ENCODE data around the gene MCU.

MCU gene

DNA sequence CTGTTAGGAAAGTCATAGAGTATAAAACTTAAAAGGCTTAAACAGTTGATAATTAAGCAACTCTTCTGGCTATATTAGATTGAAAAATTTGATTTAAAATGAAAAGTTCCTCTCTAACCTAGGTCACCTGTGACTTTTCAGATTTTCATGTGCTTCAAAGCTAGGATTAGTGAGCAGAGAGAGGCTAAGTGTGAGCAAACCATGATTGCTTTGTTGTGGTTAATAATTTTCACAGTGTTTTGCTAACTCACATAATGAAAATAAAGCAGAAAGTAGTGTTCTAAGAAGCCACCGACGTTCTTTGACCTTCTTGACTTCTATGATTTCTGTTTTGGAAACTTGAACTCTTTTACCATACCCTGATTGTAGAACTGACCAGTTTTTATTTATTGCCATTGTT is 126.1 kb downstream of the MCU start:
- H4K8ac ChIP-seq (ENCODE audit: low read length) = no peak overlapping the region
- H3K9ac ChIP-seq (ENCODE audit: low read length) = no peak overlapping the region
- no peak overlapping the region for H2BK5ac ChIP-seq (ENCODE audit: low read depth, low read length, poor library complexity, severe bottlenecking)
- H3K79me1 ChIP-seq (replicated peaks; ENCODE audit: low read length, poor library complexity, severe bottlenecking) = peaks cover 8% of the 10 kb centered on the region
- H3K4me1 ChIP-seq (ENCODE audit: control insufficient read depth, insufficient read depth, low read depth, low read length) = no peaks in the 10 kb centered on the region
- H4K91ac ChIP-seq (ENCODE audit: low read length) = no peak overlapping the region
- no peak overlapping the region for H2BK15ac ChIP-seq (ENCODE audit: low read depth, poor library complexity, severe bottlenecking)
- no peak overlapping the region for H3K4me3 ChIP-seq (ENCODE audit: insufficient read depth in 1 of 2, low read depth in 1 of 2, low read length in 2 of 2)
- no peak overlapping the region for H3K14ac ChIP-seq (ENCODE audit: low read length in 2 of 2)
- WGBS = 100% methylated on average over 2 of the region's 2 CpGs
- no peak overlapping the region for H2BK120ac ChIP-seq (ENCODE audit: low read depth, low read length)
- H2AFZ ChIP-seq (ENCODE audit: low read depth, low read length) = no peak overlapping the region
- no peak overlapping the region for H3K4ac ChIP-seq (ENCODE audit: low read depth in 1 of 2, low read length in 2 of 2)
- no peak for DNase-seq
- H3K9me3 ChIP-seq (ENCODE audit: control insufficient read depth, low read length) = peaks cover 4% of the 10 kb centered on the region
- H3K23ac ChIP-seq (ENCODE audit: low read length in 2 of 2) = no peak overlapping the region
- no peak overlapping the region for H2AK5ac ChIP-seq (ENCODE audit: low read length, severe bottlenecking)
- H2BK12ac ChIP-seq (ENCODE audit: low read length in 2 of 2) = no peak overlapping the region
- no peaks in the 10 kb centered on the region for H3K36me3 ChIP-seq (ENCODE audit: control insufficient read depth in 1 of 2, insufficient read depth in 2 of 2, low read depth in 1 of 2, low read length in 2 of 2)
- no peak overlapping the region for H3K18ac ChIP-seq (ENCODE audit: low read depth in 1 of 2, low read length in 2 of 2)
- H3K27me3 ChIP-seq (ENCODE audit: control insufficient read depth in 1 of 2, insufficient read depth in 1 of 2, low read length in 2 of 2) = no peaks in the 10 kb centered on the region
- no peak overlapping the region for H3K4me2 ChIP-seq (ENCODE audit: low read length, poor library complexity, severe bottlenecking)
- H3K27ac ChIP-seq (ENCODE audit: low read length, poor library complexity, severe bottlenecking) = no peak overlapping the region

DNA sequence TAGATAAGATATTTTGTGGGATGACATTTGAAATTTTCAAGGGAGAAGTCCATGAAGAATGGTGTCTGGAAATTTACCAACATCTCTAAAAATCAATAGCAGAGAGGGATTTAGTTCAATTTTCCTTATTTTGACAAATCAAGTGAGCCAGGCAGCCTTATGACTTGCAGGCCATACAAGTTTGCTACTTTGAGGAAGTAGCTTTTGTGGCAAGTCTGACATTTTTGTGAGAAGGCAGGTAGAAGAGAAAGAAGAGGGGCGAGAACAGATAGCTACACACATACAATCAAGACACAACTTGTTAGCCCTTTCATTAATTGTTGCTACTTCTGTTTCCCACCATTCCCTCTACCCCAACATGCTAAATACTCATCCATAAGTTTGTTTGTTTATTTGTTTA is 127.1 kb downstream of the MCU start:
- Histone ChIP-seq H2BK120ac (ENCODE audit: low read depth, low read length) (no peak overlapping the region), H3K18ac (ENCODE audit: low read depth in 1 of 2, low read length in 2 of 2) (no peak overlapping the region), H4K8ac (ENCODE audit: low read length) (no peak overlapping the region), H3K27ac (ENCODE audit: low read length, poor library complexity, severe bottlenecking) (no peak overlapping the region), H2BK12ac (ENCODE audit: low read length in 2 of 2) (no peak overlapping the region), H3K9me3 (ENCODE audit: control insufficient read depth, low read length) (peaks cover 4% of the 10 kb centered on the region), H2BK15ac (ENCODE audit: low read depth, poor library complexity, severe bottlenecking) (no peak overlapping the region), H2BK5ac (ENCODE audit: low read depth, low read length, poor library complexity, severe bottlenecking) (no peak overlapping the region), H3K36me3 (ENCODE audit: control insufficient read depth in 1 of 2, insufficient read depth in 2 of 2, low read depth in 1 of 2, low read length in 2 of 2) (no peaks in the 10 kb centered on the region), H3K4me1 (ENCODE audit: control insufficient read depth, insufficient read depth, low read depth, low read length) (no peaks in the 10 kb centered on the region), H2AFZ (ENCODE audit: low read depth, low read length) (no peak overlapping the region), H3K23ac (ENCODE audit: low read length in 2 of 2) (no peak overlapping the region), H3K9ac (ENCODE audit: low read length) (no peak overlapping the region), H3K27me3 (ENCODE audit: control insufficient read depth in 1 of 2, insufficient read depth in 1 of 2, low read length in 2 of 2) (no peaks in the 10 kb centered on the region), H3K4me3 (ENCODE audit: insufficient read depth in 1 of 2, low read depth in 1 of 2, low read length in 2 of 2) (no peak overlapping the region), H3K4ac (ENCODE audit: low read depth in 1 of 2, low read length in 2 of 2) (no peak overlapping the region), H4K91ac (ENCODE audit: low read length) (no peak overlapping the region), H3K4me2 (ENCODE audit: low read length, poor library complexity, severe bottlenecking) (no peak overlapping the region), H3K79me1 (replicated peaks; ENCODE audit: low read length, poor library complexity, severe bottlenecking) (peaks cover 14% of the 10 kb centered on the region), H3K14ac (ENCODE audit: low read length in 2 of 2) (no peak overlapping the region), H2AK5ac (ENCODE audit: low read length, severe bottlenecking) (no peak overlapping the region)
- no CpG with 5 or more reads among the region's 1 CpG for WGBS
- DNase-seq = no peak

DNA sequence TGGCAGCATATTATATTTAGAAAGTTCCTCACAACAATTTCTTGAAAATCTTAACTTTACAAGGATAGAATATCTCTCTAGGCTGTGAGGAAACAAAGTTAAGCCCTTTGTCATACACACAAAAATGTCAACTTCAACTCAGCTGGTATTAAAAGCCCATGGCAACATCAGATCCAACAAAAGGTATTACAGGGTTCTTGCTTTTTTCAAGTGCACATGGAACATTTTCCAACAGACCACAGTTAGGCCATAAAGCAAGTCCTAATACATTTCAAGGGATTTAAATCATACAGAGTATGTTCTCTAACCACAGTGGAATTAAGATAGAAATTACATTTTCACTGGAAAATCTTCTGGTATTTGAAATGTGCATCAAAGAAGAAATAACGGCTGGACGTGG is 129.7 kb downstream of the MCU start:
- WGBS = 93% methylated on average over 2 of the region's 2 CpGs
- H3K27ac ChIP-seq (ENCODE audit: low read length, poor library complexity, severe bottlenecking) = no peak overlapping the region
- no peak overlapping the region for H3K23ac ChIP-seq (ENCODE audit: low read length in 2 of 2)
- H2AK5ac ChIP-seq (ENCODE audit: low read length, severe bottlenecking) = no peak overlapping the region
- H3K79me1 ChIP-seq (replicated peaks; ENCODE audit: low read length, poor library complexity, severe bottlenecking) = peaks cover 17% of the 10 kb centered on the region
- no peak overlapping the region for H3K4me2 ChIP-seq (ENCODE audit: low read length, poor library complexity, severe bottlenecking)
- DNase-seq = no peak
- no peak overlapping the region for H3K9ac ChIP-seq (ENCODE audit: low read length)
- H2BK15ac ChIP-seq (ENCODE audit: low read depth, poor library complexity, severe bottlenecking) = no peak overlapping the region
- no peak overlapping the region for H3K4me3 ChIP-seq (ENCODE audit: insufficient read depth in 1 of 2, low read depth in 1 of 2, low read length in 2 of 2)
- no peak overlapping the region for H4K8ac ChIP-seq (ENCODE audit: low read length)
- H3K14ac ChIP-seq (ENCODE audit: low read length in 2 of 2) = no peak overlapping the region
- H2BK120ac ChIP-seq (ENCODE audit: low read depth, low read length) = no peak overlapping the region
- no peak overlapping the region for H3K18ac ChIP-seq (ENCODE audit: low read depth in 1 of 2, low read length in 2 of 2)
- no peak overlapping the region for H2BK5ac ChIP-seq (ENCODE audit: low read depth, low read length, poor library complexity, severe bottlenecking)
- no peak overlapping the region for H3K4ac ChIP-seq (ENCODE audit: low read depth in 1 of 2, low read length in 2 of 2)
- H4K91ac ChIP-seq (ENCODE audit: low read length) = no peak overlapping the region
- no peaks in the 10 kb centered on the region for H3K4me1 ChIP-seq (ENCODE audit: control insufficient read depth, insufficient read depth, low read depth, low read length)
- no peak overlapping the region for H2AFZ ChIP-seq (ENCODE audit: low read depth, low read length)
- H2BK12ac ChIP-seq (ENCODE audit: low read length in 2 of 2) = no peak overlapping the region
- no peaks in the 10 kb centered on the region for H3K36me3 ChIP-seq (ENCODE audit: control insufficient read depth in 1 of 2, insufficient read depth in 2 of 2, low read depth in 1 of 2, low read length in 2 of 2)
- H3K9me3 ChIP-seq (ENCODE audit: control insufficient read depth, low read length) = peaks cover 4% of the 10 kb centered on the region
- no peaks in the 10 kb centered on the region for H3K27me3 ChIP-seq (ENCODE audit: control insufficient read depth in 1 of 2, insufficient read depth in 1 of 2, low read length in 2 of 2)

DNA sequence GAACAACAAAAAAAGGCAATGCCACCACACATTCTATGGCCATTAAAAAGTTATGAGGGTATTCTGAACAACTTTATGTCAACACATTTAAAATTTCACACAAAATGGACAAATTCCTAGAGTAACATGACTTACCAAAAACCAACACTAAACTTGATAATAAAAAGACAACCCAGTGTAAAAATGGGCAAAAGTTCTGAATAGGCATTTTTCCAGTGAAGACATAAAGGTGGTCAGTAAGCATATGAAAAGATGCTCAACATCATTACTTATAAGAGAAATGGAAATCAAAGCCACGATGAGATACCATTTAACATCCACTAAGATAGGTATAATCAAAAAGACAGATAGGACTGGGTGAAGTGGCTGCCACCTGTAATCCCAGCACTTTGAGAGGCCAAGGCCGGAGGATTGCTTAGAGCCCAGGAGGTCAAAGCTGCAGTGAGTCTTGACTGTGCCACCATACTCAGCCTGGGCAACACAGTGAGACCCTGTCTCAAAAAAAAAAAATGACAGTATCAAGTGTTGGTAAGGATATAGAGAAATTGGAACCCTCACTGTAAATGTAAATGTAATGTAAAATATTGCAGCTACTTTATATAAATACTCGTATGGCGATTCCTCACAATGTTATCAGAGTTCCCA is 130.5 kb downstream of the MCU start:
- H3K4me1 ChIP-seq (ENCODE audit: control insufficient read depth, insufficient read depth, low read depth, low read length) = no peaks in the 10 kb centered on the region
- no peak overlapping the region for H2BK15ac ChIP-seq (ENCODE audit: low read depth, poor library complexity, severe bottlenecking)
- no peak overlapping the region for H3K27ac ChIP-seq (ENCODE audit: low read length, poor library complexity, severe bottlenecking)
- no peak overlapping the region for H3K14ac ChIP-seq (ENCODE audit: low read length in 2 of 2)
- H4K91ac ChIP-seq (ENCODE audit: low read length) = no peak overlapping the region
- no peak for DNase-seq
- H2BK12ac ChIP-seq (ENCODE audit: low read length in 2 of 2) = no peak overlapping the region
- no peak overlapping the region for H4K8ac ChIP-seq (ENCODE audit: low read length)
- peaks cover 4% of the 10 kb centered on the region for H3K9me3 ChIP-seq (ENCODE audit: control insufficient read depth, low read length)
- 100% methylated on average over 2 of the region's 4 CpGs for WGBS
- H3K23ac ChIP-seq (ENCODE audit: low read length in 2 of 2) = no peak overlapping the region
- no peak overlapping the region for H2AFZ ChIP-seq (ENCODE audit: low read depth, low read length)
- no peak overlapping the region for H3K4me2 ChIP-seq (ENCODE audit: low read length, poor library complexity, severe bottlenecking)
- no peak overlapping the region for H3K18ac ChIP-seq (ENCODE audit: low read depth in 1 of 2, low read length in 2 of 2)
- H3K27me3 ChIP-seq (ENCODE audit: control insufficient read depth in 1 of 2, insufficient read depth in 1 of 2, low read length in 2 of 2) = no peaks in the 10 kb centered on the region
- no peak overlapping the region for H2AK5ac ChIP-seq (ENCODE audit: low read length, severe bottlenecking)
- no peaks in the 10 kb centered on the region for H3K36me3 ChIP-seq (ENCODE audit: control insufficient read depth in 1 of 2, insufficient read depth in 2 of 2, low read depth in 1 of 2, low read length in 2 of 2)
- no peak overlapping the region for H2BK120ac ChIP-seq (ENCODE audit: low read depth, low read length)
- no peak overlapping the region for H3K4me3 ChIP-seq (ENCODE audit: insufficient read depth in 1 of 2, low read depth in 1 of 2, low read length in 2 of 2)
- H3K79me1 ChIP-seq (replicated peaks; ENCODE audit: low read length, poor library complexity, severe bottlenecking) = peaks cover 17% of the 10 kb centered on the region
- no peak overlapping the region for H2BK5ac ChIP-seq (ENCODE audit: low read depth, low read length, poor library complexity, severe bottlenecking)
- H3K4ac ChIP-seq (ENCODE audit: low read depth in 1 of 2, low read length in 2 of 2) = no peak overlapping the region
- H3K9ac ChIP-seq (ENCODE audit: low read length) = no peak overlapping the region

Measured in mesenchymal stem cell (in vitro differentiated cells and primary cell).